Measurements from ENCODE around the gene NUDT6.

The NUDT6 gene

GRCh38 chr4:122906859-122907305 is 15.5 kb downstream of the NUDT6 start:
- Histone ChIP-seq H4K20me1 (no peaks in the 10 kb centered on the region), H3K4me3 (no peak overlapping the region), H3K4me1 (no peaks in the 10 kb centered on the region), H3K27ac (no peak overlapping the region), H3K36me3 (peaks cover 0 to 24% (median 4%) of the 10 kb centered on the region in 11 experiments; a peak in 7 of 22 replicates), H3K4me2 (no peak overlapping the region), H3K9ac (no peak overlapping the region), H3K9me3 (replicated peaks in 1 of 11) (no peaks in the 10 kb centered on the region), H3K27me3 (no peaks in the 10 kb centered on the region)
- no peak for TF ChIP-seq Cebpa-rat (IDR thresholded peaks at IDR 0.05)

- Histone ChIP-seq H4K20me1 (no peaks in the 10 kb centered on the region), H3K27me3 (no peaks in the 10 kb centered on the region), H3K9me3 (replicated peaks in 1 of 11) (no peaks in the 10 kb centered on the region), H3K27ac (no peak overlapping the region), H3K36me3 (peaks cover 0 to 13% (median 4%) of the 10 kb centered on the region in 11 experiments; a peak in 4 of 22 replicates), H3K4me3 (no peak overlapping the region), H3K9ac (no peak overlapping the region), H3K4me2 (no peak overlapping the region), H3K4me1 (no peaks in the 10 kb centered on the region)
- TF ChIP-seq Cebpa-rat (IDR thresholded peaks at IDR 0.05): no peak
Observed at GRCh38 chr4:122903766-122904288, 18.6 kb downstream of the NUDT6 start.

GRCh38 chr4:122901247-122902010 is 21.0 kb downstream of the NUDT6 start:
- no peak overlapping the region for H3K4me2 ChIP-seq
- H3K36me3 ChIP-seq: peaks cover 0 to 13% (median 4%) of the 10 kb centered on the region in 11 experiments; a peak in 4 of 22 replicates
- H3K9me3 ChIP-seq (replicated peaks in 1 of 11): no peaks in the 10 kb centered on the region
- H3K4me3 ChIP-seq: no peak overlapping the region
- no peaks in the 10 kb centered on the region for H4K20me1 ChIP-seq
- no peak overlapping the region for H3K27ac ChIP-seq
- no peak for TF ChIP-seq Cebpa-rat (IDR thresholded peaks at IDR 0.05)
- no peak overlapping the region for H3K9ac ChIP-seq
- no peaks in the 10 kb centered on the region for H3K4me1 ChIP-seq
- H3K27me3 ChIP-seq: no peaks in the 10 kb centered on the region

DNA sequence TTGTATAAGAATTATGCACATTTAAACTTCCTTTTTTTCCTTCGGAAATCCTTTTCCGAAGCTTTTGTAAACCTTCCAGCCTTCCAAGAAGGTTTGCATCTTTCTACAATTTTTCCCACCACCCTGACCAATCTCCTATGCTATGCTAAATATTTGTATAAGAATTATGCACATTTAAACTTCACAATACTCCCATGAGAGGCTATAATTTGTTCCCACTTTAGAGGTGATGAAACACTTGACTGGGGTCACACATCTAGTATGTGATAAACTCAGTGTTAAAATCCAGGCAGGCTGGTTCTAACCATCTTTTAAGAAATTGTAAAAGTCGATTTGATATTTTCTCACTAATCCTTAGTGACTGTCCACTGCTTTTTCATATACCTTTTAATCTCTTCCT is 22.1 kb downstream of the NUDT6 start:
- H3K9ac ChIP-seq: no peak overlapping the region
- H3K4me1 ChIP-seq: no peaks in the 10 kb centered on the region
- no peak for TF ChIP-seq Cebpa-rat (IDR thresholded peaks at IDR 0.05)
- H3K27ac ChIP-seq: no peak overlapping the region
- no peaks in the 10 kb centered on the region for H3K27me3 ChIP-seq
- H3K36me3 ChIP-seq: peaks cover 0 to 10% (median 4%) of the 10 kb centered on the region in 11 experiments; a peak in 4 of 22 replicates
- H4K20me1 ChIP-seq: no peaks in the 10 kb centered on the region
- no peaks in the 10 kb centered on the region for H3K9me3 ChIP-seq (replicated peaks in 1 of 11)
- no peak overlapping the region for H3K4me3 ChIP-seq
- H3K4me2 ChIP-seq: no peak overlapping the region

DNA sequence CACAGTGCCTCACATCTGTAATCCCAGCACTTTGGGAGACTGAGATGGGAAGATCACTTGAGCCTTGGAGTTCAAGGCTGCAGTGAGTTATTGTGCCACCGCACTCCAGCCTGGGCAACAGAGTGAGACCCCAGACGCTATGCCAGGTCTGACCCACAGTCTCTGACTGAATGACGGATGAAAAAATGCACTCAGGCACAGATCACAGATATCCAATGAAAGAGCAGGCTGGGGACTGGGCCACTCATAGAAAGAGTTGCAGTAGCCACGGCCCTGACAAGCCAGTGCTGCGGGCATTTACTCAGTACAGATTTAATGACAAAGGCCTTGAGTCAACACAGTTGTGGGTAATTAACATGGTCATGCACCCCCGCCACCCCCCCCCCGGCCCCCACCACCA is 22.7 kb downstream of the NUDT6 start:
- no peak overlapping the region for H3K27ac ChIP-seq
- H3K27me3 ChIP-seq: no peaks in the 10 kb centered on the region
- H3K9ac ChIP-seq: no peak overlapping the region
- H3K9me3 ChIP-seq (replicated peaks in 1 of 11): no peaks in the 10 kb centered on the region
- H3K36me3 ChIP-seq: peaks cover 0 to 4% (median under 1%) of the 10 kb centered on the region in 11 experiments; a peak in 4 of 22 replicates
- no peaks in the 10 kb centered on the region for H3K4me1 ChIP-seq
- no peak for TF ChIP-seq Cebpa-rat (IDR thresholded peaks at IDR 0.05)
- no peaks in the 10 kb centered on the region for H4K20me1 ChIP-seq
- no peak overlapping the region for H3K4me2 ChIP-seq
- H3K4me3 ChIP-seq: no peak overlapping the region

DNA sequence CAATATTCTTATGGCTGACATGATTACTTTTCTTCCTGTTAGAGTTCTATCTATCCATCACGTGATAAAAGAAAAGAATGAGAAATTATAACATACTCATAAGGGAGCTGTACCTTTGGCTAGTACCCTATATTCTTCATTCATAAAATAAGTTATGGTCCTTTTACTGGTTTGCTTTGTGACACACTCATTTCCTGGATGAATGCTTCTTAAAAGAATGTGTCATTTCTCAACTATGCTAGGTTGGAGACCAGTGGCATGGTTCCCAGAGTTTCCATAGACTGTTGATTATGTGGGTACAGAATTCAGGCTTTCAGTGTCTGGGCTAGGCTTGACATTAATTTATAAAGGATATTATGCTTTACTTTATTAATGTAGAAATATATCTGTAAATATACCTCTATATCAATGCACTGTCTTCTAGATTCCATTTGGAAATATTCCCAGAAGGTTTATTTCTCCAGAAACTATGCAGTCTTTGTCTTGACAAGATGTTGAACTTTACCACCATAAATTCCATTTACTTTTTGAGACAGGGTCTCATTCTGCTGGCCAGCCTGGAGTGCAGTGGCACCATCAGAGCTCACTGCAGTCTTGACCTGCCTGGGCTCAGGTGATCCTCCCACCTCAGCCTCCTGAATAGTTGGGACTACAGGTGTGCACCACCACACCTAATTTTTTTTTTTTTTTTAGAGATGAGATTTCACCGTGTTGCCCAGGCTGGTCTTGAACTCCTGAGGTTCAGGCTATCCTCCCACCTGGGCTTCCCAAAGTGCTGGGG is 23.8 kb downstream of the NUDT6 start:
- no peak for TF ChIP-seq Cebpa-rat (IDR thresholded peaks at IDR 0.05)
- H3K4me2 ChIP-seq: no peak overlapping the region
- no peaks in the 10 kb centered on the region for H3K27me3 ChIP-seq
- H3K27ac ChIP-seq: no peak overlapping the region
- no peak overlapping the region for H3K9ac ChIP-seq
- H3K4me3 ChIP-seq: no peak overlapping the region
- no peaks in the 10 kb centered on the region for H3K4me1 ChIP-seq
- H3K36me3 ChIP-seq: no peaks in the 10 kb centered on the region
- no peaks in the 10 kb centered on the region for H4K20me1 ChIP-seq
- H3K9me3 ChIP-seq (replicated peaks in 1 of 11): no peaks in the 10 kb centered on the region

DNA sequence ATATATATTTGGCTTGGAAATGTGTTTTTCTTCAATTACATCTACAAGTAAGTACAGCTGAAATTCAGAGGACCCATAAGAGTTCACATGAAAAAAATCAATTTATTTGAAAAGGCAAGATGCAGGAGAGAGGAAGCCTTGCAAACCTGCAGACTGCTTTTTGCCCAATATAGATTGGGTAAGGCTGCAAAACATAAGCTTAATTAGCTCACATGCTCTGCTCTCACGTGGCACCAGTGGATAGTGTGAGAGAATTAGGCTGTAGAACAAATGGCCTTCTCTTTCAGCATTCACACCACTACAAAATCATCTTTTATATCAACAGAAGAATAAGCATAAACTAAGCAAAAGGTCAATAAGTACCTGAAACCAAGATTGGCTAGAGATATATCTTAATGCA is 26.1 kb downstream of the NUDT6 start:
- H3K9ac ChIP-seq: no peak overlapping the region
- no peak overlapping the region for H3K4me3 ChIP-seq
- H3K4me1 ChIP-seq: no peaks in the 10 kb centered on the region
- no peaks in the 10 kb centered on the region for H4K20me1 ChIP-seq
- H3K4me2 ChIP-seq: no peak overlapping the region
- H3K27ac ChIP-seq: no peak overlapping the region
- H3K36me3 ChIP-seq: peaks cover 0 to 16% (median 0%) of the 10 kb centered on the region in 11 experiments; a peak in 5 of 22 replicates
- no peak for TF ChIP-seq Cebpa-rat (IDR thresholded peaks at IDR 0.05)
- H3K9me3 ChIP-seq (replicated peaks in 1 of 11): no peaks in the 10 kb centered on the region
- H3K27me3 ChIP-seq: no peaks in the 10 kb centered on the region

DNA sequence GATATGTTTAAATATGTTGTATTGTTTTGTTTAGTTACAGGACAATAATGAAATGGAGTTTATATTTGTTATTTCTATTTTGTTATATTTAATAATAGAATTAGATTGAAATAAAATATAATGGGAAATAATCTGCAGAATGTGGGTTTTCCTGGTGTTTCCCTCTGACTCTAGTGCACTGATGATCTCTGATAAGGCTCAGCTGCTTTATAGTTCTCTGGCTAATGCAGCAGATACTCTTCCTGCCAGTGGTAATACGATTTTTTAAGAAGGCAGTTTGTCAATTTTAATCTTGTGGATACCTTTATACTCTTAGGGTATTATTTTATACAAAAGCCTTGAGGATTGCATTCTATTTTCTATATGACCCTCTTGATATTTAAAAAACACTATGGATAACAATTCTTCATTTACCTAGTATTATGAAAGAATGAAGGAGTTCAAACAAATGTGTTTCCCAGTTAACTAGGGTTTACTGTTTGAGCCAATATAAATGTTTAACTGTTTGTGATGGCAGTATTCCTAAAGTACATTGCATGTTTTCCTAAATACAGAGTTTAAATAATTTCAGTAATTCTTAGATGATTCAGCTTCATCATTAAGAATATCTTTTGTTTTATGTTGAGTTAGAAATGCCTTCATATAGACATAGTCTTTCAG is 26.9 kb downstream of the NUDT6 start:
- Histone ChIP-seq H3K9me3 (replicated peaks in 1 of 11) (no peaks in the 10 kb centered on the region), H3K27me3 (no peaks in the 10 kb centered on the region), H3K4me2 (no peak overlapping the region), H3K9ac (no peak overlapping the region), H4K20me1 (no peaks in the 10 kb centered on the region), H3K36me3 (peaks cover 0 to 16% (median 0%) of the 10 kb centered on the region in 11 experiments; a peak in 5 of 22 replicates), H3K27ac (no peak overlapping the region), H3K4me3 (no peak overlapping the region), H3K4me1 (no peaks in the 10 kb centered on the region)
- no peak for TF ChIP-seq Cebpa-rat (IDR thresholded peaks at IDR 0.05)

GRCh38 chr4:122894827-122895226 is 27.6 kb downstream of the NUDT6 start:
- H3K9ac ChIP-seq: no peak overlapping the region
- peaks cover 0 to 16% (median 0%) of the 10 kb centered on the region in 11 experiments; a peak in 5 of 22 replicates for H3K36me3 ChIP-seq
- no peaks in the 10 kb centered on the region for H3K27me3 ChIP-seq
- no peak for TF ChIP-seq Cebpa-rat (IDR thresholded peaks at IDR 0.05)
- no peak overlapping the region for H3K27ac ChIP-seq
- H3K4me1 ChIP-seq: no peaks in the 10 kb centered on the region
- no peak overlapping the region for H3K4me3 ChIP-seq
- no peaks in the 10 kb centered on the region for H4K20me1 ChIP-seq
- H3K9me3 ChIP-seq (replicated peaks in 1 of 11): no peaks in the 10 kb centered on the region
- no peak overlapping the region for H3K4me2 ChIP-seq

Measured in BLaER1 treated with 17β-estradiol and CSF1 and Interleukin-3, amounts not matched to agents 10 nM and 100 nM (cell line).